ENCODE results near the gene SLC25A21.

SLC25A21 gene

GRCh38 chr14:36949371-36949770 is 223.0 kb downstream of the SLC25A21 start:
- Histone ChIP-seq H3K27ac (ENCODE audit: extremely low read depth, low read depth, low read length) (no peak overlapping the region), H3K36me3 (ENCODE audit: control insufficient read depth in 2 of 2, insufficient read depth in 1 of 2, low read length in 2 of 2) (no peaks in the 10 kb centered on the region), H3K4me1 (ENCODE audit: control insufficient read depth, insufficient read depth, low read length) (peaks cover 26% of the 10 kb centered on the region), H3K4me3 (ENCODE audit: low read depth, low read length) (no peak overlapping the region), H3K9me3 (ENCODE audit: control insufficient read depth, insufficient read depth, low read depth, low read length) (no peaks in the 10 kb centered on the region)
- TF ChIP-seq ZNF398 (tag by site-specific recombination; IDR thresholded peaks at IDR 0.05): no peak
- no peak for TF ChIP-seq TRIM28 (IDR thresholded peaks at IDR 0.05; ENCODE audit: borderline replicate concordance, low read length)
- TF ChIP-seq SCRT2 (tag by site-specific recombination; IDR thresholded peaks at IDR 0.05): no peak
- no peak for TF ChIP-seq REPIN1 (tag by site-specific recombination; IDR thresholded peaks at IDR 0.05; ENCODE audit: low read depth)
- POLR2A ChIA-PET: no interaction called here
- CTCF ChIA-PET: interaction anchor here (0.6 to 1.0 kb wide), 4 partner anchors 9 to 530 kb away, joined by 3 to 4 read pairs (median 3); no protein-coding TSS in a partner anchor

GRCh38 chr14:36948157-36948859 is 224.1 kb downstream of the SLC25A21 start:
- H3K36me3 ChIP-seq (ENCODE audit: control insufficient read depth in 2 of 2, insufficient read depth in 1 of 2, low read length in 2 of 2): no peaks in the 10 kb centered on the region
- H3K4me1 ChIP-seq (ENCODE audit: control insufficient read depth, insufficient read depth, low read length): peaks cover 26% of the 10 kb centered on the region
- no peak overlapping the region for H3K27ac ChIP-seq (ENCODE audit: extremely low read depth, low read depth, low read length)
- H3K4me3 ChIP-seq (ENCODE audit: low read depth, low read length): no peak overlapping the region
- no peaks in the 10 kb centered on the region for H3K9me3 ChIP-seq (ENCODE audit: control insufficient read depth, insufficient read depth, low read depth, low read length)
- TF ChIP-seq PRDM6 (tag by site-specific recombination; IDR thresholded peaks at IDR 0.05) (peak; percentile 88), ZBTB44 (tag by site-specific recombination; IDR thresholded peaks at IDR 0.05) (no peak), ZNF843 (tag by site-specific recombination; IDR thresholded peaks at IDR 0.05) (no peak), KLF17 (tag by site-specific recombination; IDR thresholded peaks at IDR 0.05) (no peak), ZNF248 (tag by site-specific recombination; IDR thresholded peaks at IDR 0.05) (no peak), ZNF211 (tag by site-specific recombination; IDR thresholded peaks at IDR 0.05; ENCODE audit: low read depth) (no peak), SCRT2 (tag by site-specific recombination; IDR thresholded peaks at IDR 0.05) (peak; percentile 72; the same call in 1 of the 2 replicates), ZBTB21 (tag by site-specific recombination; IDR thresholded peaks at IDR 0.05) (no peak), OSR2 (tag by site-specific recombination; IDR thresholded peaks at IDR 0.05) (peak; percentile 19; the same call in 1 of the 2 replicates), IKZF3 (tag by site-specific recombination; IDR thresholded peaks at IDR 0.05) (peak; percentile 73), ZNF571 (tag by site-specific recombination; IDR thresholded peaks at IDR 0.05) (no peak), ZNF24 (tag by site-specific recombination; IDR thresholded peaks at IDR 0.05) (no peak), ZNF423 (tag by site-specific recombination; IDR thresholded peaks at IDR 0.05) (no peak), ZNF76 (tag by site-specific recombination; IDR thresholded peaks at IDR 0.05; ENCODE audit: borderline replicate concordance, low read depth) (no peak)
- ChIA-PET CTCF (interaction anchor here (0.7 to 1.5 kb wide), 3 partner anchors 33 to 201 kb away, joined by 3 to 4 read pairs (median 3); no protein-coding TSS in a partner anchor), POLR2A (no interaction called here)
